GM23338 (cell line): ENCODE results near the gene MAG. TPM values are rescaled to one million over a fixed set of nuclear protein-coding genes. Genes with fewer than 3 reads are reported as not detected.

Experiments used
- ATAC-seq: fragments of 200-7000 bp; cut with Tn5 transposase; 3 replicates; pipeline ENCODE4 v1.9.1; 2020
- DNase-seq: peaks from one replicate; pipeline ENCODE4 v3.0.0-alpha.2; 2015; ENCODE audit warnings: low spot score
- H2AFZ ChIP-seq: fragments of 200-600 bp; sonication (generic); 2 replicates; pipeline ENCODE4 v1.8.0; 2016; ENCODE audit warnings: antibody characterized with exemption, mild to moderate bottlenecking, moderate library complexity
- H3F3A ChIP-seq: fragments of 200-600 bp; sonication (generic); replicated peaks from 2 replicates; pipeline ENCODE4 v1.8.0; 2017; ENCODE audit warnings: antibody characterized with exemption, mixed run types, low read depth
- H3K27ac ChIP-seq: fragments of 200-600 bp; sonication (generic); 2 replicates; pipeline ENCODE4 v1.6.1; 2016; ENCODE audit warnings: low read depth
- H3K27me3 ChIP-seq: fragments of 200-600 bp; sonication (generic); 2 replicates; pipeline ENCODE4 v1.8.0; 2016; ENCODE audit warnings: mild to moderate bottlenecking, mixed run types, moderate library complexity; ENCODE audit not compliant: insufficient read depth
- H3K36me3 ChIP-seq: fragments of 200-600 bp; sonication (generic); 2 replicates; pipeline ENCODE4 v1.8.0; 2016; ENCODE audit warnings: mild to moderate bottlenecking; ENCODE audit not compliant: insufficient read depth
- H3K4me1 ChIP-seq: fragments of 200-600 bp; sonication (generic); 2 replicates; pipeline ENCODE4 v1.8.0; 2016; ENCODE audit warnings: mild to moderate bottlenecking, moderate library complexity; ENCODE audit not compliant: insufficient read depth
- H3K4me2 ChIP-seq: fragments of 200-600 bp; sonication (generic); 2 replicates; pipeline ENCODE4 v1.7.1; 2017; ENCODE audit warnings: mixed run types
- H3K4me3 ChIP-seq: fragments of 200-600 bp; sonication (generic); 2 replicates; pipeline ENCODE4 v1.6.1; 2016; ENCODE audit warnings: mixed run types
- H3K79me2 ChIP-seq: fragments of 200-600 bp; sonication (generic); replicated peaks from 2 replicates; pipeline ENCODE4 v1.8.0; 2017; ENCODE audit warnings: mild to moderate bottlenecking; ENCODE audit not compliant: insufficient read depth
- H3K9me2 ChIP-seq: fragments of 200-600 bp; sonication (generic); 2 replicates; pipeline ENCODE4 v1.8.0; 2017; ENCODE audit not compliant: insufficient read depth
- H4K20me1 ChIP-seq: fragments of 200-600 bp; sonication (generic); replicated peaks from 2 replicates; pipeline ENCODE4 v1.8.0; 2017; ENCODE audit warnings: mild to moderate bottlenecking; ENCODE audit not compliant: insufficient read depth
- H3K27ac Mint-ChIP-seq: 2 replicates; pipeline ENCODE4 v1.8.0; 2020; ENCODE audit warnings: inconsistent platforms, mild to moderate bottlenecking, moderate library complexity, mixed read lengths
- H3K27me3 Mint-ChIP-seq: 3 replicates; pipeline ENCODE4 v1.8.0; 2022; ENCODE audit warnings: low read depth, mild to moderate bottlenecking, moderate library complexity, mixed read lengths, inconsistent platforms; ENCODE audit not compliant: insufficient read depth, poor library complexity
- H3K36me3 Mint-ChIP-seq: 3 replicates; pipeline ENCODE4 v1.8.0; 2021; ENCODE audit warnings: low read depth, mild to moderate bottlenecking, inconsistent platforms, moderate library complexity, mixed read lengths
- H3K4me1 Mint-ChIP-seq: 3 replicates; pipeline ENCODE4 v1.8.0; 2020; ENCODE audit warnings: mild to moderate bottlenecking, inconsistent platforms, mixed read lengths
- H3K4me3 Mint-ChIP-seq: 3 replicates; pipeline ENCODE4 v1.8.0; 2021; ENCODE audit warnings: moderate library complexity, mild to moderate bottlenecking, inconsistent platforms, mixed read lengths
- H3K9me3 Mint-ChIP-seq: 3 replicates; pipeline ENCODE4 v1.8.0; 2020; ENCODE audit warnings: moderate library complexity, mild to moderate bottlenecking, inconsistent platforms, mixed read lengths
- CREB1 ChIP-seq: fragments of 250-450 bp; sonication (Bioruptor Pico); IDR thresholded peaks from 2 replicates; pipeline ENCODE4 v1.5.0; 2020; ENCODE audit warnings: low read depth, mild to moderate bottlenecking, moderate library complexity
- ETS1 ChIP-seq: IDR thresholded peaks from 2 replicates; pipeline ENCODE4 v1.6.1; 2016; ENCODE audit warnings: antibody characterized with exemption
- EZH2 ChIP-seq: fragments of 200-600 bp; sonication (generic); IDR thresholded peaks from one replicate; pipeline ENCODE4 v1.8.0; 2017; ENCODE audit warnings: antibody characterized with exemption, mild to moderate bottlenecking, low read depth; ENCODE audit not compliant: unreplicated experiment
- EZH2phosphoT487 ChIP-seq: fragments of 200-600 bp; sonication (generic); IDR thresholded peaks from one replicate; pipeline ENCODE4 v1.8.1; 2018; ENCODE audit warnings: antibody characterized with exemption; ENCODE audit not compliant: unreplicated experiment
- JUNB ChIP-seq: IDR thresholded peaks from one replicate; pipeline ENCODE4 v1.6.1; 2016; ENCODE audit warnings: antibody characterized with exemption; ENCODE audit not compliant: unreplicated experiment
- POLR2AphosphoS5 ChIP-seq: IDR thresholded peaks from 2 replicates; pipeline ENCODE4 v1.6.1; 2016; ENCODE audit warnings: antibody characterized with exemption, low read depth
- ZNF114 ChIP-seq: fragments of 250-450 bp; sonication (Bioruptor Pico); IDR thresholded peaks from 2 replicates; pipeline ENCODE4 v1.5.0; 2020; ENCODE audit warnings: mild to moderate bottlenecking, moderate library complexity
- ZNF331 ChIP-seq: fragments of 250-450 bp; sonication (Bioruptor Pico); IDR thresholded peaks from 2 replicates; pipeline ENCODE4 v1.5.0; 2020; ENCODE audit warnings: low read depth, mild to moderate bottlenecking, moderate library complexity
- polyA plus RNA-seq: library from polyadenylated mRNA; unstranded; fragments of >200 nt; fragmentation: Nextera tagmentation; extraction: Ambion mirVana; gene quantifications from 2 replicates; pipeline ENCODE4 v1.2.1, GENCODE V29; 2016
- total RNA-seq: library from RNA; depleted of rRNA; stranded (reverse); fragments of >200 nt; shearing (Covaris generic); gene quantifications from 2 replicates; pipeline ENCODE4 v1.2.3, GENCODE V29; 2014
- TF ChIP-seq, protein P1 (sequence below), 2 experiments: fragments of 200-600 bp in 1 of 2; sonication (generic) in 1 of 2; conservative IDR thresholded peaks; 2 replicates each; pipeline versions ENCODE4 v1.5.1 to v1.6.1; 2016 to 2017; ENCODE audit warnings: antibody characterized with exemption in 2 of 2, low read depth in 2 of 2, mild to moderate bottlenecking in 2 of 2, moderate library complexity in 1 of 2
- TF ChIP-seq, protein P2 (sequence below): fragments of 250-450 bp; sonication (Bioruptor Pico); IDR thresholded peaks from 2 replicates; pipeline ENCODE4 v1.5.0; 2020; ENCODE audit warnings: mild to moderate bottlenecking, moderate library complexity

MAG gene
- total and polyA plus RNA-seq, 2 experiments from 2014 or later: 0.61 to 1.3 TPM

DNA sequence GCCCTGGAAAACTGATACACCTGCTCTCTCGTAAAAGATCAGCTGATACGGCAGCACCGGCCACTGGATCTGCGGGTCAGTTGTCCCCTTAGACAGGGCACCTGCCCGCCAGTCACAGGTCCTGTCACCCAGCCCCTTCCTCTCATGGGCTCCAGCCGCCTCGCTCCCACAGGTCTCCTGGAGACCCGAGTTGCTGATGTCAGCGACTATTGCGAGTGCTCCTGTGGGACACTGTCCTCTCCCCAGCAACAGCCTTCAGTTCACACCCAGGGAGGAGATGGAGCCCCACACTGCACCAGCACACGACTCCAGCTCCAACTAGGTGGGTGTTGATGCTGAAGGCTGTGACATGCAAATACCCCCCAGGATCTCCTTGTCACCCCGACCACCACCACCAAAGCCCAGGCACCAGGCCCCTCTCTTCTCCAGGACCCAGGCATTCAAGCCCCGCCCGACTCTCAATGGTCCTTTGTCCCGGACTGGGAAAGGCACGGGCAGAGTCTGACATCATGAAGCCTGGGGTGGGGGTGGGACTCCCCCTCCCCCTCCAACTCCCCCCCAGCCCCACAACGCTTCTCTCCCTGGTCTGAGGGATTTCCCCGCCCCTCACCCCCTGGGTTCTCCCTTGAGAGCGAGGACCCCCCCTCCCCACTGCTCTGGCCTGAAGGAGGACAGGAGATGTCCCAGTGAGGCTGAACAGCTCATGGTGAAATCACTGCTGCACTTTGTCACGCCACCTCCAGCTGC, 1.4 kb upstream of the MAG start (continued):
- no peak for TF ChIP-seq POLR2AphosphoS5
- TF ChIP-seq, protein P1, sequence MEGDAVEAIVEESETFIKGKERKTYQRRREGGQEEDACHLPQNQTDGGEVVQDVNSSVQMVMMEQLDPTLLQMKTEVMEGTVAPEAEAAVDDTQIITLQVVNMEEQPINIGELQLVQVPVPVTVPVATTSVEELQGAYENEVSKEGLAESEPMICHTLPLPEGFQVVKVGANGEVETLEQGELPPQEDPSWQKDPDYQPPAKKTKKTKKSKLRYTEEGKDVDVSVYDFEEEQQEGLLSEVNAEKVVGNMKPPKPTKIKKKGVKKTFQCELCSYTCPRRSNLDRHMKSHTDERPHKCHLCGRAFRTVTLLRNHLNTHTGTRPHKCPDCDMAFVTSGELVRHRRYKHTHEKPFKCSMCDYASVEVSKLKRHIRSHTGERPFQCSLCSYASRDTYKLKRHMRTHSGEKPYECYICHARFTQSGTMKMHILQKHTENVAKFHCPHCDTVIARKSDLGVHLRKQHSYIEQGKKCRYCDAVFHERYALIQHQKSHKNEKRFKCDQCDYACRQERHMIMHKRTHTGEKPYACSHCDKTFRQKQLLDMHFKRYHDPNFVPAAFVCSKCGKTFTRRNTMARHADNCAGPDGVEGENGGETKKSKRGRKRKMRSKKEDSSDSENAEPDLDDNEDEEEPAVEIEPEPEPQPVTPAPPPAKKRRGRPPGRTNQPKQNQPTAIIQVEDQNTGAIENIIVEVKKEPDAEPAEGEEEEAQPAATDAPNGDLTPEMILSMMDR (conservative IDR thresholded peaks at IDR 0.05; ENCODE audit: low read depth in 2 of 2): no peak
- TF ChIP-seq, protein P2, sequence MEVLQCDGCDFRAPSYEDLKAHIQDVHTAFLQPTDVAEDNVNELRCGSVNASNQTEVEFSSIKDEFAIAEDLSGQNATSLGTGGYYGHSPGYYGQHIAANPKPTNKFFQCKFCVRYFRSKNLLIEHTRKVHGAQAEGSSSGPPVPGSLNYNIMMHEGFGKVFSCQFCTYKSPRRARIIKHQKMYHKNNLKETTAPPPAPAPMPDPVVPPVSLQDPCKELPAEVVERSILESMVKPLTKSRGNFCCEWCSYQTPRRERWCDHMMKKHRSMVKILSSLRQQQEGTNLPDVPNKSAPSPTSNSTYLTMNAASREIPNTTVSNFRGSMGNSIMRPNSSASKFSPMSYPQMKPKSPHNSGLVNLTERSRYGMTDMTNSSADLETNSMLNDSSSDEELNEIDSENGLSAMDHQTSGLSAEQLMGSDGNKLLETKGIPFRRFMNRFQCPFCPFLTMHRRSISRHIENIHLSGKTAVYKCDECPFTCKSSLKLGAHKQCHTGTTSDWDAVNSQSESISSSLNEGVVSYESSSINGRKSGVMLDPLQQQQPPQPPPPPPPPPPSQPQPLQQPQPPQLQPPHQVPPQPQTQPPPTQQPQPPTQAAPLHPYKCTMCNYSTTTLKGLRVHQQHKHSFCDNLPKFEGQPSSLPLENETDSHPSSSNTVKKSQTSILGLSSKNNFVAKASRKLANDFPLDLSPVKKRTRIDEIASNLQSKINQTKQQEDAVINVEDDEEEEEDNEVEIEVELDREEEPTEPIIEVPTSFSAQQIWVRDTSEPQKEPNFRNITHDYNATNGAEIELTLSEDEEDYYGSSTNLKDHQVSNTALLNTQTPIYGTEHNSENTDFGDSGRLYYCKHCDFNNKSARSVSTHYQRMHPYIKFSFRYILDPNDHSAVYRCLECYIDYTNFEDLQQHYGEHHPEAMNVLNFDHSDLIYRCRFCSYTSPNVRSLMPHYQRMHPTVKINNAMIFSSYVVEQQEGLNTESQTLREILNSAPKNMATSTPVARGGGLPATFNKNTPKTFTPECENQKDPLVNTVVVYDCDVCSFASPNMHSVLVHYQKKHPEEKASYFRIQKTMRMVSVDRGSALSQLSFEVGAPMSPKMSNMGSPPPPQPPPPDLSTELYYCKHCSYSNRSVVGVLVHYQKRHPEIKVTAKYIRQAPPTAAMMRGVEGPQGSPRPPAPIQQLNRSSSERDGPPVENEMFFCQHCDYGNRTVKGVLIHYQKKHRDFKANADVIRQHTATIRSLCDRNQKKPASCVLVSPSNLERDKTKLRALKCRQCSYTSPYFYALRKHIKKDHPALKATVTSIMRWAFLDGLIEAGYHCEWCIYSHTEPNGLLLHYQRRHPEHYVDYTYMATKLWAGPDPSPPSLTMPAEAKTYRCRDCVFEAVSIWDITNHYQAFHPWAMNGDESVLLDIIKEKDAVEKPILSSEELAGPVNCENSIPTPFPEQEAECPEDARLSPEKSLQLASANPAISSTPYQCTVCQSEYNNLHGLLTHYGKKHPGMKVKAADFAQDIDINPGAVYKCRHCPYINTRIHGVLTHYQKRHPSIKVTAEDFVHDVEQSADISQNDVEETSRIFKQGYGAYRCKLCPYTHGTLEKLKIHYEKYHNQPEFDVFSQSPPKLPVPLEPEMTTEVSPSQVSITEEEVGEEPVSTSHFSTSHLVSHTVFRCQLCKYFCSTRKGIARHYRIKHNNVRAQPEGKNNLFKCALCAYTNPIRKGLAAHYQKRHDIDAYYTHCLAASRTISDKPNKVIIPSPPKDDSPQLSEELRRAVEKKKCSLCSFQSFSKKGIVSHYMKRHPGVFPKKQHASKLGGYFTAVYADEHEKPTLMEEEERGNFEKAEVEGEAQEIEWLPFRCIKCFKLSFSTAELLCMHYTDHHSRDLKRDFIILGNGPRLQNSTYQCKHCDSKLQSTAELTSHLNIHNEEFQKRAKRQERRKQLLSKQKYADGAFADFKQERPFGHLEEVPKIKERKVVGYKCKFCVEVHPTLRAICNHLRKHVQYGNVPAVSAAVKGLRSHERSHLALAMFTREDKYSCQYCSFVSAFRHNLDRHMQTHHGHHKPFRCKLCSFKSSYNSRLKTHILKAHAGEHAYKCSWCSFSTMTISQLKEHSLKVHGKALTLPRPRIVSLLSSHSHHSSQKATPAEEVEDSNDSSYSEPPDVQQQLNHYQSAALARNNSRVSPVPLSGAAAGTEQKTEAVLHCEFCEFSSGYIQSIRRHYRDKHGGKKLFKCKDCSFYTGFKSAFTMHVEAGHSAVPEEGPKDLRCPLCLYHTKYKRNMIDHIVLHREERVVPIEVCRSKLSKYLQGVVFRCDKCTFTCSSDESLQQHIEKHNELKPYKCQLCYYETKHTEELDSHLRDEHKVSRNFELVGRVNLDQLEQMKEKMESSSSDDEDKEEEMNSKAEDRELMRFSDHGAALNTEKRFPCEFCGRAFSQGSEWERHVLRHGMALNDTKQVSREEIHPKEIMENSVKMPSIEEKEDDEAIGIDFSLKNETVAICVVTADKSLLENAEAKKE (CRISPR knock-in tag): no peak
- TF ChIP-seq JUNB: no peak
- no peak for TF ChIP-seq ZNF331 (CRISPR knock-in tag)

DNA sequence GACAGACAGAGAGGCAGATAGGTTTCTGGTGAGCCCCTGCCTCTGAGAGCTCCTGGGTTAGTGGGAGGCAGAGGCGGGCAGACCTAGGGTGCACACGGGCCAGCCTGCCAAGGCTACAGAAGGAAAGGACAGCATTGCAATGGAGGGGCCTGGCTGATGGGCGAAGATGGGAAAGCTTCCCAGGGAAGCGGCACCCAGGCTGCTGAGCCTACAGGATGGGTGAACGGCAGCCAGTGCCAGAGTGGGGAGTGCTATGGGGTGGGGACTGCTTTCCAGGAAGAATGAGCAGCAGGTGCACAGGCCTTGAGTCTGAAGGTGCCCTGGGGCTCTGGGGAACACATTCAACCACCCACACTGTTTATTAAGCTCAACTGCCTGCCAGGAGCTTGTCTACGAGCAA, 702 bp upstream of the MAG start:
- H3K27ac Mint-ChIP-seq: no peak overlapping the region
- no peak overlapping the region for H3K4me3 Mint-ChIP-seq
- Histone ChIP-seq H3K4me3 (no peak overlapping the region), H3K9me2 (no peaks in the 10 kb centered on the region), H3K4me2 (no peak overlapping the region), H2AFZ (no peak overlapping the region), H3K27ac (no peak overlapping the region), H3K79me2 (no peaks in the 10 kb centered on the region), H3K4me1 (peaks cover 25% of the 10 kb centered on the region), H3K27me3 (no peaks in the 10 kb centered on the region), H3K36me3 (no peaks in the 10 kb centered on the region), H4K20me1 (no peaks in the 10 kb centered on the region), H3F3A (no peaks in the 10 kb centered on the region; the same call in 1 of the 2 replicates)
- peaks cover 13% of the 10 kb centered on the region for H3K4me1 Mint-ChIP-seq
- no peaks in the 10 kb centered on the region for H3K36me3 Mint-ChIP-seq
- DNase-seq (no peak), ATAC-seq (no peak)
- H3K9me3 Mint-ChIP-seq: no peaks in the 10 kb centered on the region
- peaks cover 17% of the 10 kb centered on the region for H3K27me3 Mint-ChIP-seq
- TF ChIP-seq ETS1 (no peak), EZH2 (no peak), CREB1 (CRISPR knock-in tag) (no peak), POLR2AphosphoS5 (no peak), JUNB (no peak), ZNF114 (no peak), EZH2phosphoT487 (no peak)
- TF ChIP-seq, protein P1 (conservative IDR thresholded peaks at IDR 0.05; ENCODE audit: low read depth in 2 of 2): no peak
